ENCODE data around the gene DST. TPM values are rescaled to one million over a fixed set of nuclear protein-coding genes. Genes with fewer than 3 reads are reported as not detected.

The DST gene
- total RNA-seq, 1 experiment from 2014 or later: 132 TPM

- no peaks in the 10 kb centered on the region for H3K4me1 Mint-ChIP-seq
- CTCF ChIA-PET: no interaction called here
These were observed 2.3 kb downstream of the DST start for GRCh38 chr6:56640374-56640773.

More at GRCh38 chr6:56640374-56640773, 2.3 kb downstream of the DST start:
- no peak for TF ChIP-seq ZNF121 (CRISPR knock-in tag; IDR thresholded peaks at IDR 0.05)
- no peak for TF ChIP-seq SMAD3 (CRISPR knock-in tag; IDR thresholded peaks at IDR 0.05; ENCODE audit: borderline replicate concordance)
- no peak for TF ChIP-seq NFYB (CRISPR knock-in tag; conservative IDR thresholded peaks at IDR 0.05; ENCODE audit: low read depth)
- TF ChIP-seq AFF4 (CRISPR knock-in tag; IDR thresholded peaks at IDR 0.05; ENCODE audit: borderline replicate concordance): no peak
- no peak for TF ChIP-seq ZNF232 (CRISPR knock-in tag; IDR thresholded peaks at IDR 0.05)
- no peak for TF ChIP-seq JUN (CRISPR knock-in tag; IDR thresholded peaks at IDR 0.05)
- no peak for TF ChIP-seq ARID4B (CRISPR knock-in tag; IDR thresholded peaks at IDR 0.05; ENCODE audit: borderline replicate concordance)
- TF ChIP-seq GTF2I (CRISPR knock-in tag; conservative IDR thresholded peaks at IDR 0.05): no peak
- no peak for TF ChIP-seq ZNF423 (CRISPR knock-in tag; IDR thresholded peaks at IDR 0.05)
- no peak for TF ChIP-seq FOXP4 (CRISPR knock-in tag; IDR thresholded peaks at IDR 0.05)
- TF ChIP-seq NFE2L1 (CRISPR knock-in tag; IDR thresholded peaks at IDR 0.05): no peak
- TF ChIP-seq HMGXB4 (CRISPR knock-in tag; IDR thresholded peaks at IDR 0.05): no peak
- TF ChIP-seq TEAD4 (CRISPR knock-in tag; IDR thresholded peaks at IDR 0.05): no peak
- TF ChIP-seq ATF3 (CRISPR knock-in tag; conservative IDR thresholded peaks at IDR 0.05): no peak
- no peak for TF ChIP-seq ZNF138 (CRISPR knock-in tag; conservative IDR thresholded peaks at IDR 0.05)
- no peak for TF ChIP-seq ZNF263 (CRISPR knock-in tag; IDR thresholded peaks at IDR 0.05; ENCODE audit: low read depth)
- H3K9me3 Mint-ChIP-seq: no peaks in the 10 kb centered on the region
- POLR2A ChIA-PET: interaction anchor here (0.6 to 0.7 kb wide), 2 partner anchors 10 to 38 kb away, joined by 3 read pairs; no protein-coding TSS in a partner anchor
- no peaks in the 10 kb centered on the region for H3K27me3 Mint-ChIP-seq (ENCODE audit: low read depth)
- no peak for DNase-seq (ENCODE audit: low spot score)
- H3K4me3 Mint-ChIP-seq: no peak overlapping the region
- no peak for ATAC-seq
- peaks cover 36% of the 10 kb centered on the region for H3K36me3 Mint-ChIP-seq
- no peak overlapping the region for H3K27ac Mint-ChIP-seq

Measured in WTC11 (cell line).